ENCODE data around the gene KRT20. TPM values are rescaled to one million over a fixed set of nuclear protein-coding genes. Genes with fewer than 3 reads are reported as not detected.
A peak's percentile ranks its signal among the peaks of the same experiment; 100 is the strongest.
"Not testable (repeated sequence)": the region's sequence is repeated elsewhere in the genome, so short reads cannot be mapped to it uniquely, and the experiment has no call there.

Gene KRT20
- total and polyA plus RNA-seq, 2 experiments from 2014 or later = not detected

DNA sequence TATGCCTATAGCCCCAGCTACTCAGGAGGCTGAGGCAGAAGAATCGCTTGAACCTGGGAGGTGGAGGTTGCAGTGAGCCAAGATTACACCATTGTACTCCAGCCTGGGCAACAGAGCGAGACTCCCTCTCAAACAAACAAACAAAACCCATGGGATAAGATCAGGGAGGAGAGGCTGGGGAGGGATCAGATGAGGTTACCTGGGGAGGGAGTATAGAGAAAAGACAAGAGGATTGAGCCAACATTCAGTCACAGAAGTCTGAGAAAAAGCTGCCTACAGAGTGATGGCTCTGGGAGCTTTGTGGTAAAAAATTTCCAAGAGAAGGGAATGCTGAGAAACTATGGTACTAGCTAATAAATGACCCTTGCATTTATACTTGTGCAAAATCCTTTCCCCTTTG lies 26.4 kb downstream of the KRT20 start:
- H3K4me3 ChIP-seq = not testable (repeated sequence)

DNA sequence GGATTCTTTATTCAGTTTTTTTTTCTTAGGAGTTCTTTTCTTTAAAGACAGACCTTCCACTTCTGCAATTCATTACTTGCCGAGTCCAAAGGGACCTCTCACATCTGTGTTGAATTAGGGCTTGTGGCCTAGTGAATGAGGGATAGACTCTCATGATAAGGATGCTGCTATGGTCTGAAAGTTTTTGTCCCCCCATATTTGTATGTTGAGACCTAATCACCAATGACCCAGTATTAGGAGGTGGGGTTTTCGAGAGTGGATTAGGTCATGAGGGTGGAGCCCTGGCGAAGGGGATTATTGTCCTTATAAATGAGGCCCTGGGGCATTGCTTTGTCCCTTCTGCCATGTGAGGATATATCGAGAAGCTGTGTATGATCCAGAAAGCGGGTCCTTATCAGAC lies 27.5 kb downstream of the KRT20 start:
- Histone ChIP-seq H3K27ac (ENCODE audit: low read depth) (no peak overlapping the region), H3K4me2 (no peak overlapping the region), H3F3A (replicated peaks; ENCODE audit: low read depth) (no peaks in the 10 kb centered on the region; the same call in 1 of the 2 replicates), H3K27me3 (ENCODE audit: insufficient read depth) (0 out of 2 replicates have a peak, but pooled peaks cover 5% of the 10 kb centered on the region), H4K20me1 (replicated peaks; ENCODE audit: insufficient read depth) (no peaks in the 10 kb centered on the region), H3K36me3 (ENCODE audit: insufficient read depth) (no peaks in the 10 kb centered on the region), H3K4me3 (no peak overlapping the region), H3K4me1 (ENCODE audit: insufficient read depth) (peaks cover 15% of the 10 kb centered on the region), H3K79me2 (replicated peaks; ENCODE audit: insufficient read depth) (no peaks in the 10 kb centered on the region), H3K9me2 (ENCODE audit: insufficient read depth) (no peaks in the 10 kb centered on the region), H2AFZ (no peak overlapping the region)
- DNase-seq (ENCODE audit: low spot score) (no peak), ATAC-seq (peak; percentile 30; the same call in 2 of the 3 replicates)
- Mint-ChIP-seq H3K9me3 (no peaks in the 10 kb centered on the region), H3K36me3 (ENCODE audit: low read depth) (0 out of 3 replicates have a peak, but pooled peaks cover 2% of the 10 kb centered on the region), H3K4me1 (peaks cover 20% of the 10 kb centered on the region), H3K4me3 (no peak overlapping the region), H3K27ac (no peak overlapping the region), H3K27me3 (ENCODE audit: insufficient read depth, low read depth, poor library complexity) (peaks cover 9% of the 10 kb centered on the region)
- no peak for TF ChIP-seq STAT1 (IDR thresholded peaks at IDR 0.05; ENCODE audit: unreplicated experiment)
- TF ChIP-seq, protein P1, sequence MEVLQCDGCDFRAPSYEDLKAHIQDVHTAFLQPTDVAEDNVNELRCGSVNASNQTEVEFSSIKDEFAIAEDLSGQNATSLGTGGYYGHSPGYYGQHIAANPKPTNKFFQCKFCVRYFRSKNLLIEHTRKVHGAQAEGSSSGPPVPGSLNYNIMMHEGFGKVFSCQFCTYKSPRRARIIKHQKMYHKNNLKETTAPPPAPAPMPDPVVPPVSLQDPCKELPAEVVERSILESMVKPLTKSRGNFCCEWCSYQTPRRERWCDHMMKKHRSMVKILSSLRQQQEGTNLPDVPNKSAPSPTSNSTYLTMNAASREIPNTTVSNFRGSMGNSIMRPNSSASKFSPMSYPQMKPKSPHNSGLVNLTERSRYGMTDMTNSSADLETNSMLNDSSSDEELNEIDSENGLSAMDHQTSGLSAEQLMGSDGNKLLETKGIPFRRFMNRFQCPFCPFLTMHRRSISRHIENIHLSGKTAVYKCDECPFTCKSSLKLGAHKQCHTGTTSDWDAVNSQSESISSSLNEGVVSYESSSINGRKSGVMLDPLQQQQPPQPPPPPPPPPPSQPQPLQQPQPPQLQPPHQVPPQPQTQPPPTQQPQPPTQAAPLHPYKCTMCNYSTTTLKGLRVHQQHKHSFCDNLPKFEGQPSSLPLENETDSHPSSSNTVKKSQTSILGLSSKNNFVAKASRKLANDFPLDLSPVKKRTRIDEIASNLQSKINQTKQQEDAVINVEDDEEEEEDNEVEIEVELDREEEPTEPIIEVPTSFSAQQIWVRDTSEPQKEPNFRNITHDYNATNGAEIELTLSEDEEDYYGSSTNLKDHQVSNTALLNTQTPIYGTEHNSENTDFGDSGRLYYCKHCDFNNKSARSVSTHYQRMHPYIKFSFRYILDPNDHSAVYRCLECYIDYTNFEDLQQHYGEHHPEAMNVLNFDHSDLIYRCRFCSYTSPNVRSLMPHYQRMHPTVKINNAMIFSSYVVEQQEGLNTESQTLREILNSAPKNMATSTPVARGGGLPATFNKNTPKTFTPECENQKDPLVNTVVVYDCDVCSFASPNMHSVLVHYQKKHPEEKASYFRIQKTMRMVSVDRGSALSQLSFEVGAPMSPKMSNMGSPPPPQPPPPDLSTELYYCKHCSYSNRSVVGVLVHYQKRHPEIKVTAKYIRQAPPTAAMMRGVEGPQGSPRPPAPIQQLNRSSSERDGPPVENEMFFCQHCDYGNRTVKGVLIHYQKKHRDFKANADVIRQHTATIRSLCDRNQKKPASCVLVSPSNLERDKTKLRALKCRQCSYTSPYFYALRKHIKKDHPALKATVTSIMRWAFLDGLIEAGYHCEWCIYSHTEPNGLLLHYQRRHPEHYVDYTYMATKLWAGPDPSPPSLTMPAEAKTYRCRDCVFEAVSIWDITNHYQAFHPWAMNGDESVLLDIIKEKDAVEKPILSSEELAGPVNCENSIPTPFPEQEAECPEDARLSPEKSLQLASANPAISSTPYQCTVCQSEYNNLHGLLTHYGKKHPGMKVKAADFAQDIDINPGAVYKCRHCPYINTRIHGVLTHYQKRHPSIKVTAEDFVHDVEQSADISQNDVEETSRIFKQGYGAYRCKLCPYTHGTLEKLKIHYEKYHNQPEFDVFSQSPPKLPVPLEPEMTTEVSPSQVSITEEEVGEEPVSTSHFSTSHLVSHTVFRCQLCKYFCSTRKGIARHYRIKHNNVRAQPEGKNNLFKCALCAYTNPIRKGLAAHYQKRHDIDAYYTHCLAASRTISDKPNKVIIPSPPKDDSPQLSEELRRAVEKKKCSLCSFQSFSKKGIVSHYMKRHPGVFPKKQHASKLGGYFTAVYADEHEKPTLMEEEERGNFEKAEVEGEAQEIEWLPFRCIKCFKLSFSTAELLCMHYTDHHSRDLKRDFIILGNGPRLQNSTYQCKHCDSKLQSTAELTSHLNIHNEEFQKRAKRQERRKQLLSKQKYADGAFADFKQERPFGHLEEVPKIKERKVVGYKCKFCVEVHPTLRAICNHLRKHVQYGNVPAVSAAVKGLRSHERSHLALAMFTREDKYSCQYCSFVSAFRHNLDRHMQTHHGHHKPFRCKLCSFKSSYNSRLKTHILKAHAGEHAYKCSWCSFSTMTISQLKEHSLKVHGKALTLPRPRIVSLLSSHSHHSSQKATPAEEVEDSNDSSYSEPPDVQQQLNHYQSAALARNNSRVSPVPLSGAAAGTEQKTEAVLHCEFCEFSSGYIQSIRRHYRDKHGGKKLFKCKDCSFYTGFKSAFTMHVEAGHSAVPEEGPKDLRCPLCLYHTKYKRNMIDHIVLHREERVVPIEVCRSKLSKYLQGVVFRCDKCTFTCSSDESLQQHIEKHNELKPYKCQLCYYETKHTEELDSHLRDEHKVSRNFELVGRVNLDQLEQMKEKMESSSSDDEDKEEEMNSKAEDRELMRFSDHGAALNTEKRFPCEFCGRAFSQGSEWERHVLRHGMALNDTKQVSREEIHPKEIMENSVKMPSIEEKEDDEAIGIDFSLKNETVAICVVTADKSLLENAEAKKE (CRISPR knock-in tag; IDR thresholded peaks at IDR 0.05) = no peak
- TF ChIP-seq, protein P2, sequence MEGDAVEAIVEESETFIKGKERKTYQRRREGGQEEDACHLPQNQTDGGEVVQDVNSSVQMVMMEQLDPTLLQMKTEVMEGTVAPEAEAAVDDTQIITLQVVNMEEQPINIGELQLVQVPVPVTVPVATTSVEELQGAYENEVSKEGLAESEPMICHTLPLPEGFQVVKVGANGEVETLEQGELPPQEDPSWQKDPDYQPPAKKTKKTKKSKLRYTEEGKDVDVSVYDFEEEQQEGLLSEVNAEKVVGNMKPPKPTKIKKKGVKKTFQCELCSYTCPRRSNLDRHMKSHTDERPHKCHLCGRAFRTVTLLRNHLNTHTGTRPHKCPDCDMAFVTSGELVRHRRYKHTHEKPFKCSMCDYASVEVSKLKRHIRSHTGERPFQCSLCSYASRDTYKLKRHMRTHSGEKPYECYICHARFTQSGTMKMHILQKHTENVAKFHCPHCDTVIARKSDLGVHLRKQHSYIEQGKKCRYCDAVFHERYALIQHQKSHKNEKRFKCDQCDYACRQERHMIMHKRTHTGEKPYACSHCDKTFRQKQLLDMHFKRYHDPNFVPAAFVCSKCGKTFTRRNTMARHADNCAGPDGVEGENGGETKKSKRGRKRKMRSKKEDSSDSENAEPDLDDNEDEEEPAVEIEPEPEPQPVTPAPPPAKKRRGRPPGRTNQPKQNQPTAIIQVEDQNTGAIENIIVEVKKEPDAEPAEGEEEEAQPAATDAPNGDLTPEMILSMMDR (conservative IDR thresholded peaks at IDR 0.05; ENCODE audit: low read depth in 2 of 2) = no peak
- TF ChIP-seq NANOG (IDR thresholded peaks at IDR 0.05; ENCODE audit: borderline replicate concordance) = no peak
- TF ChIP-seq, protein P3, sequence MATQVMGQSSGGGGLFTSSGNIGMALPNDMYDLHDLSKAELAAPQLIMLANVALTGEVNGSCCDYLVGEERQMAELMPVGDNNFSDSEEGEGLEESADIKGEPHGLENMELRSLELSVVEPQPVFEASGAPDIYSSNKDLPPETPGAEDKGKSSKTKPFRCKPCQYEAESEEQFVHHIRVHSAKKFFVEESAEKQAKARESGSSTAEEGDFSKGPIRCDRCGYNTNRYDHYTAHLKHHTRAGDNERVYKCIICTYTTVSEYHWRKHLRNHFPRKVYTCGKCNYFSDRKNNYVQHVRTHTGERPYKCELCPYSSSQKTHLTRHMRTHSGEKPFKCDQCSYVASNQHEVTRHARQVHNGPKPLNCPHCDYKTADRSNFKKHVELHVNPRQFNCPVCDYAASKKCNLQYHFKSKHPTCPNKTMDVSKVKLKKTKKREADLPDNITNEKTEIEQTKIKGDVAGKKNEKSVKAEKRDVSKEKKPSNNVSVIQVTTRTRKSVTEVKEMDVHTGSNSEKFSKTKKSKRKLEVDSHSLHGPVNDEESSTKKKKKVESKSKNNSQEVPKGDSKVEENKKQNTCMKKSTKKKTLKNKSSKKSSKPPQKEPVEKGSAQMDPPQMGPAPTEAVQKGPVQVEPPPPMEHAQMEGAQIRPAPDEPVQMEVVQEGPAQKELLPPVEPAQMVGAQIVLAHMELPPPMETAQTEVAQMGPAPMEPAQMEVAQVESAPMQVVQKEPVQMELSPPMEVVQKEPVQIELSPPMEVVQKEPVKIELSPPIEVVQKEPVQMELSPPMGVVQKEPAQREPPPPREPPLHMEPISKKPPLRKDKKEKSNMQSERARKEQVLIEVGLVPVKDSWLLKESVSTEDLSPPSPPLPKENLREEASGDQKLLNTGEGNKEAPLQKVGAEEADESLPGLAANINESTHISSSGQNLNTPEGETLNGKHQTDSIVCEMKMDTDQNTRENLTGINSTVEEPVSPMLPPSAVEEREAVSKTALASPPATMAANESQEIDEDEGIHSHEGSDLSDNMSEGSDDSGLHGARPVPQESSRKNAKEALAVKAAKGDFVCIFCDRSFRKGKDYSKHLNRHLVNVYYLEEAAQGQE (IDR thresholded peaks at IDR 0.05; ENCODE audit: unreplicated experiment) = no peak
- TF ChIP-seq POLR2AphosphoS5 (IDR thresholded peaks at IDR 0.05; ENCODE audit: low read depth) = no peak
- TF ChIP-seq JUNB (IDR thresholded peaks at IDR 0.05; ENCODE audit: unreplicated experiment) = no peak
- TF ChIP-seq EZH2 (IDR thresholded peaks at IDR 0.05; ENCODE audit: low read depth, unreplicated experiment) = no peak
- no peak for TF ChIP-seq EZH2phosphoT487 (IDR thresholded peaks at IDR 0.05; ENCODE audit: unreplicated experiment)

More for the DNA sequence above, 26.4 kb downstream of the KRT20 start:
- not testable (repeated sequence) for H3K9me3 Mint-ChIP-seq; H3K9me2 ChIP-seq (ENCODE audit: insufficient read depth); H3K27ac ChIP-seq (ENCODE audit: low read depth); ATAC-seq; H3K36me3 Mint-ChIP-seq (ENCODE audit: low read depth); H3K27ac Mint-ChIP-seq; H4K20me1 ChIP-seq (replicated peaks; ENCODE audit: insufficient read depth); H3F3A ChIP-seq (replicated peaks; ENCODE audit: low read depth); H3K79me2 ChIP-seq (replicated peaks; ENCODE audit: insufficient read depth); H3K27me3 ChIP-seq (ENCODE audit: insufficient read depth); H3K4me2 ChIP-seq; DNase-seq (ENCODE audit: low spot score); H3K4me3 Mint-ChIP-seq; H2AFZ ChIP-seq; H3K36me3 ChIP-seq (ENCODE audit: insufficient read depth)
- Mint-ChIP-seq H3K4me1 (peaks cover 15% of the 10 kb centered on the region; the same call in 2 of the 3 replicates), H3K27me3 (ENCODE audit: insufficient read depth, low read depth, poor library complexity) (peaks cover 13% of the 10 kb centered on the region)
- H3K4me1 ChIP-seq (ENCODE audit: insufficient read depth) = peaks cover 12% of the 10 kb centered on the region

Measured in GM23338 (cell line).